ENCODE measurements around the gene PLXNC1.

The PLXNC1 gene

GRCh38 chr12:94284046-94284445, 135.7 kb downstream of the PLXNC1 start:
- H3K36me3 ChIP-seq (ENCODE audit: control insufficient read depth, insufficient read depth, low read length) = no peaks in the 10 kb centered on the region
- no peak overlapping the region for H3K9ac ChIP-seq (ENCODE audit: low read depth, low read length)
- H3K27me3 ChIP-seq (ENCODE audit: control insufficient read depth, insufficient read depth, low read length) = no peaks in the 10 kb centered on the region
- peaks cover 22% of the 10 kb centered on the region for H3K4me1 ChIP-seq (ENCODE audit: control insufficient read depth, insufficient read depth, low read length)
- no peak overlapping the region for H3K4me3 ChIP-seq (ENCODE audit: low read depth, low read length)
- no peak overlapping the region for H3K27ac ChIP-seq (ENCODE audit: low read depth, low read length)
- H3K9me3 ChIP-seq (ENCODE audit: control insufficient read depth, insufficient read depth, low read length) = no peaks in the 10 kb centered on the region

GRCh38 chr12:94284859-94285258, 136.5 kb downstream of the PLXNC1 start:
- Histone ChIP-seq H3K9me3 (ENCODE audit: control insufficient read depth, insufficient read depth, low read length) (no peaks in the 10 kb centered on the region), H3K27ac (ENCODE audit: low read depth, low read length) (no peak overlapping the region), H3K36me3 (ENCODE audit: control insufficient read depth, insufficient read depth, low read length) (no peaks in the 10 kb centered on the region), H3K9ac (ENCODE audit: low read depth, low read length) (no peak overlapping the region), H3K27me3 (ENCODE audit: control insufficient read depth, insufficient read depth, low read length) (no peaks in the 10 kb centered on the region), H3K4me1 (ENCODE audit: control insufficient read depth, insufficient read depth, low read length) (peaks cover 28% of the 10 kb centered on the region), H3K4me3 (ENCODE audit: low read depth, low read length) (no peak overlapping the region)

- Histone ChIP-seq H3K27ac (ENCODE audit: low read depth, low read length) (no peak overlapping the region), H3K9me3 (ENCODE audit: control insufficient read depth, insufficient read depth, low read length) (no peaks in the 10 kb centered on the region), H3K27me3 (ENCODE audit: control insufficient read depth, insufficient read depth, low read length) (no peaks in the 10 kb centered on the region), H3K36me3 (ENCODE audit: control insufficient read depth, insufficient read depth, low read length) (no peaks in the 10 kb centered on the region), H3K4me1 (ENCODE audit: control insufficient read depth, insufficient read depth, low read length) (peaks cover 38% of the 10 kb centered on the region), H3K4me3 (ENCODE audit: low read depth, low read length) (no peak overlapping the region), H3K9ac (ENCODE audit: low read depth, low read length) (no peak overlapping the region)
Observed at GRCh38 chr12:94285943-94286582, 137.7 kb downstream of the PLXNC1 start.

GRCh38 chr12:94286583-94287244, 138.3 kb downstream of the PLXNC1 start:
- H3K27me3 ChIP-seq (ENCODE audit: control insufficient read depth, insufficient read depth, low read length) = no peaks in the 10 kb centered on the region
- peaks cover 38% of the 10 kb centered on the region for H3K4me1 ChIP-seq (ENCODE audit: control insufficient read depth, insufficient read depth, low read length)
- H3K9ac ChIP-seq (ENCODE audit: low read depth, low read length) = no peak overlapping the region
- H3K9me3 ChIP-seq (ENCODE audit: control insufficient read depth, insufficient read depth, low read length) = no peaks in the 10 kb centered on the region
- H3K27ac ChIP-seq (ENCODE audit: low read depth, low read length) = no peak overlapping the region
- no peaks in the 10 kb centered on the region for H3K36me3 ChIP-seq (ENCODE audit: control insufficient read depth, insufficient read depth, low read length)
- H3K4me3 ChIP-seq (ENCODE audit: low read depth, low read length) = no peak overlapping the region

- no peaks in the 10 kb centered on the region for H3K36me3 ChIP-seq (ENCODE audit: control insufficient read depth, insufficient read depth, low read length)
- no peaks in the 10 kb centered on the region for H3K9me3 ChIP-seq (ENCODE audit: control insufficient read depth, insufficient read depth, low read length)
- peaks cover 38% of the 10 kb centered on the region for H3K4me1 ChIP-seq (ENCODE audit: control insufficient read depth, insufficient read depth, low read length)
- H3K9ac ChIP-seq (ENCODE audit: low read depth, low read length) = no peak overlapping the region
- H3K27me3 ChIP-seq (ENCODE audit: control insufficient read depth, insufficient read depth, low read length) = no peaks in the 10 kb centered on the region
- H3K4me3 ChIP-seq (ENCODE audit: low read depth, low read length) = no peak overlapping the region
- H3K27ac ChIP-seq (ENCODE audit: low read depth, low read length) = no peak overlapping the region
Observed at GRCh38 chr12:94287245-94287628, 138.9 kb downstream of the PLXNC1 start.

GRCh38 chr12:94289461-94290312, 141.3 kb downstream of the PLXNC1 start:
- Histone ChIP-seq H3K27ac (ENCODE audit: low read depth, low read length) (no peak overlapping the region), H3K27me3 (ENCODE audit: control insufficient read depth, insufficient read depth, low read length) (no peaks in the 10 kb centered on the region), H3K4me3 (ENCODE audit: low read depth, low read length) (no peak overlapping the region), H3K9me3 (ENCODE audit: control insufficient read depth, insufficient read depth, low read length) (no peaks in the 10 kb centered on the region), H3K9ac (ENCODE audit: low read depth, low read length) (no peak overlapping the region), H3K36me3 (ENCODE audit: control insufficient read depth, insufficient read depth, low read length) (no peaks in the 10 kb centered on the region), H3K4me1 (ENCODE audit: control insufficient read depth, insufficient read depth, low read length) (peaks cover 38% of the 10 kb centered on the region)

- no peaks in the 10 kb centered on the region for H3K9me3 ChIP-seq (ENCODE audit: control insufficient read depth, insufficient read depth, low read length)
- H3K36me3 ChIP-seq (ENCODE audit: control insufficient read depth, insufficient read depth, low read length) = no peaks in the 10 kb centered on the region
- H3K9ac ChIP-seq (ENCODE audit: low read depth, low read length) = no peak overlapping the region
- H3K27me3 ChIP-seq (ENCODE audit: control insufficient read depth, insufficient read depth, low read length) = no peaks in the 10 kb centered on the region
- H3K27ac ChIP-seq (ENCODE audit: low read depth, low read length) = no peak overlapping the region
- peaks cover 38% of the 10 kb centered on the region for H3K4me1 ChIP-seq (ENCODE audit: control insufficient read depth, insufficient read depth, low read length)
- no peak overlapping the region for H3K4me3 ChIP-seq (ENCODE audit: low read depth, low read length)
Observed at GRCh38 chr12:94290353-94290752, 142.0 kb downstream of the PLXNC1 start.

- no peaks in the 10 kb centered on the region for H3K27me3 ChIP-seq (ENCODE audit: control insufficient read depth, insufficient read depth, low read length)
Observed at GRCh38 chr12:94297096-94297699, 148.8 kb downstream of the PLXNC1 start.

GRCh38 chr12:94297876-94298505, 149.6 kb downstream of the PLXNC1 start:
- peaks cover 4% of the 10 kb centered on the region; the same call in 1 of the 2 replicates for H3K36me3 ChIP-seq (ENCODE audit: control insufficient read depth, insufficient read depth, low read length)
- H3K27me3 ChIP-seq (ENCODE audit: control insufficient read depth, insufficient read depth, low read length) = no peaks in the 10 kb centered on the region
- no peak overlapping the region for H3K27ac ChIP-seq (ENCODE audit: low read depth, low read length)
- H3K9me3 ChIP-seq (ENCODE audit: control insufficient read depth, insufficient read depth, low read length) = no peaks in the 10 kb centered on the region
- no peaks in the 10 kb centered on the region for H3K4me1 ChIP-seq (ENCODE audit: control insufficient read depth, insufficient read depth, low read length)
- no peak overlapping the region for H3K9ac ChIP-seq (ENCODE audit: low read depth, low read length)
- no peak overlapping the region for H3K4me3 ChIP-seq (ENCODE audit: low read depth, low read length)

More at GRCh38 chr12:94297096-94297699, 148.8 kb downstream of the PLXNC1 start:
- Histone ChIP-seq H3K9me3 (ENCODE audit: control insufficient read depth, insufficient read depth, low read length) (no peaks in the 10 kb centered on the region), H3K4me1 (ENCODE audit: control insufficient read depth, insufficient read depth, low read length) (no peaks in the 10 kb centered on the region), H3K36me3 (ENCODE audit: control insufficient read depth, insufficient read depth, low read length) (peaks cover 4% of the 10 kb centered on the region; the same call in 1 of the 2 replicates), H3K4me3 (ENCODE audit: low read depth, low read length) (no peak overlapping the region), H3K9ac (ENCODE audit: low read depth, low read length) (no peak overlapping the region), H3K27ac (ENCODE audit: low read depth, low read length) (no peak overlapping the region)

GRCh38 chr12:94299846-94300245, 151.5 kb downstream of the PLXNC1 start:
- Histone ChIP-seq H3K4me3 (ENCODE audit: low read depth, low read length) (no peak overlapping the region), H3K27ac (ENCODE audit: low read depth, low read length) (no peak overlapping the region), H3K27me3 (ENCODE audit: control insufficient read depth, insufficient read depth, low read length) (no peaks in the 10 kb centered on the region), H3K9me3 (ENCODE audit: control insufficient read depth, insufficient read depth, low read length) (no peaks in the 10 kb centered on the region), H3K9ac (ENCODE audit: low read depth, low read length) (no peak overlapping the region), H3K4me1 (ENCODE audit: control insufficient read depth, insufficient read depth, low read length) (peaks cover 17% of the 10 kb centered on the region), H3K36me3 (ENCODE audit: control insufficient read depth, insufficient read depth, low read length) (peaks cover 4% of the 10 kb centered on the region; the same call in 1 of the 2 replicates)
